Astrocyte (in vitro differentiated cells and primary cell): ENCODE results near the gene XPO1. TPM values are rescaled to one million over a fixed set of nuclear protein-coding genes. Genes with fewer than 3 reads are reported as not detected.

Experiments used
- DNase-seq: peaks from one replicate; pipeline ENCODE4 v3.0.0-alpha.2; 2010; ENCODE audit warnings: low read depth
- FAIRE-seq: peaks from 2 replicates; lab custom pipeline; 2011; peaks lifted over from hg19 to GRCh38; lab: Jason Lieb, UNC
- H2AFZ ChIP-seq: 2 replicates; pipeline ENCODE4 v1.6.0; 2012; ENCODE audit warnings: low read depth, low read length, inconsistent platforms
- H3K27ac ChIP-seq: 2 replicates; pipeline ENCODE4 v1.5.1; 2011; ENCODE audit warnings: low read depth, low read length, inconsistent platforms
- H3K27me3 ChIP-seq: 2 replicates; pipeline ENCODE4 v1.6.0; 2011; ENCODE audit warnings: low read length, inconsistent platforms; ENCODE audit not compliant: insufficient read depth
- H3K36me3 ChIP-seq: 2 replicates; pipeline ENCODE4 v1.5.1; 2011; ENCODE audit warnings: low read length, inconsistent platforms; ENCODE audit not compliant: insufficient read depth
- H3K4me1 ChIP-seq: 2 replicates; pipeline ENCODE4 v1.5.1; 2011; ENCODE audit warnings: low read length, inconsistent platforms; ENCODE audit not compliant: insufficient read depth
- H3K4me2 ChIP-seq: 2 replicates; pipeline ENCODE4 v1.6.0; 2012; ENCODE audit warnings: low read length, inconsistent platforms
- H3K4me3 ChIP-seq: 2 replicates; pipeline ENCODE4 v1.5.1; 2011; ENCODE audit warnings: low read depth, mild to moderate bottlenecking, low read length, inconsistent platforms; ENCODE audit not compliant: insufficient read depth
- H3K79me2 ChIP-seq: 2 replicates; pipeline ENCODE4 v1.6.0; 2012; ENCODE audit warnings: mild to moderate bottlenecking, low read length, inconsistent platforms; ENCODE audit not compliant: insufficient read depth
- H3K9ac ChIP-seq: 2 replicates; pipeline ENCODE4 v1.6.0; 2012; ENCODE audit warnings: mild to moderate bottlenecking, low read length, inconsistent platforms
- H3K9me3 ChIP-seq: 2 replicates; pipeline ENCODE4 v1.5.1; 2012; ENCODE audit warnings: low read depth, mild to moderate bottlenecking, low read length, inconsistent platforms; ENCODE audit not compliant: insufficient read depth
- H4K20me1 ChIP-seq: 2 replicates; pipeline ENCODE4 v1.6.0; 2012; ENCODE audit warnings: low read length, inconsistent platforms; ENCODE audit not compliant: insufficient read depth
- H3K27ac Mint-ChIP-seq: one replicate; pipeline ENCODE4 v1.8.0; 2021; ENCODE audit warnings: mild to moderate bottlenecking, mixed read lengths; ENCODE audit not compliant: unreplicated experiment
- H3K27me3 Mint-ChIP-seq: one replicate; pipeline ENCODE4 v1.8.0; 2021; ENCODE audit warnings: low read depth, mixed read lengths; ENCODE audit not compliant: unreplicated experiment
- H3K36me3 Mint-ChIP-seq: one replicate; pipeline ENCODE4 v1.8.0; 2021; ENCODE audit warnings: low read depth, mixed read lengths; ENCODE audit not compliant: unreplicated experiment
- H3K4me1 Mint-ChIP-seq: one replicate; pipeline ENCODE4 v1.8.0; 2021; ENCODE audit warnings: low read depth, mixed read lengths; ENCODE audit not compliant: unreplicated experiment
- H3K4me3 Mint-ChIP-seq: one replicate; pipeline ENCODE4 v1.8.0; 2021; ENCODE audit warnings: mild to moderate bottlenecking, moderate library complexity, mixed read lengths; ENCODE audit not compliant: unreplicated experiment
- H3K9me3 Mint-ChIP-seq: one replicate; pipeline ENCODE4 v1.8.0; 2021; ENCODE audit warnings: mild to moderate bottlenecking, mixed read lengths; ENCODE audit not compliant: unreplicated experiment
- CTCF ChIP-seq: IDR thresholded peaks from 2 replicates; pipeline ENCODE4 v1.5.1; 2011; ENCODE audit warnings: low read depth, mild to moderate bottlenecking, inconsistent platforms, low read length, moderate library complexity; ENCODE audit not compliant: insufficient read depth
- EZH2 ChIP-seq: IDR thresholded peaks from 2 replicates; pipeline ENCODE4 v1.6.1; 2012; ENCODE audit warnings: mild to moderate bottlenecking, low read length, inconsistent platforms; ENCODE audit not compliant: insufficient read depth
- total RNA-seq: library from RNA; stranded (reverse); gene quantifications from 2 replicates; pipeline ENCODE4 v1.2.1, GENCODE V29; 2021

The XPO1 gene
- total RNA-seq, 1 donor from 2014 or later, result 128 TPM

- no peak for FAIRE-seq
- no peaks in the 10 kb centered on the region for H3K4me1 Mint-ChIP-seq
- H3K9me3 Mint-ChIP-seq, result no peaks in the 10 kb centered on the region
- H3K36me3 Mint-ChIP-seq, result peaks cover 2% of the 10 kb centered on the region
- no peaks in the 10 kb centered on the region for H3K36me3 ChIP-seq
- no peak for DNase-seq
- peaks cover 15% of the 10 kb centered on the region for H3K27me3 Mint-ChIP-seq
- H3K27ac ChIP-seq, result no peak overlapping the region
- no peak overlapping the region for H3K27ac Mint-ChIP-seq
- H3K4me3 ChIP-seq, result no peak overlapping the region
- no peak overlapping the region for H3K4me2 ChIP-seq
- H3K79me2 ChIP-seq, result no peaks in the 10 kb centered on the region
- H3K4me1 ChIP-seq, result no peaks in the 10 kb centered on the region
- no peak overlapping the region for H3K9ac ChIP-seq
- H3K27me3 ChIP-seq, result no peaks in the 10 kb centered on the region
- H3K9me3 ChIP-seq, result no peaks in the 10 kb centered on the region
- no peak overlapping the region for H3K4me3 Mint-ChIP-seq
- no peak overlapping the region for H2AFZ ChIP-seq
- no peak for TF ChIP-seq CTCF
- no peak for TF ChIP-seq EZH2
- no peaks in the 10 kb centered on the region for H4K20me1 ChIP-seq
Measured at GRCh38 chr2:61554604-61555003, 16.4 kb upstream of the XPO1 start.

- no peak for DNase-seq
- FAIRE-seq, result no peak
- Histone ChIP-seq H3K36me3 (no peaks in the 10 kb centered on the region), H3K4me3 (no peak overlapping the region), H3K79me2 (no peaks in the 10 kb centered on the region), H3K9me3 (no peaks in the 10 kb centered on the region), H3K4me1 (no peaks in the 10 kb centered on the region), H3K9ac (no peak overlapping the region), H3K27me3 (no peaks in the 10 kb centered on the region), H3K4me2 (no peak overlapping the region), H2AFZ (no peak overlapping the region), H3K27ac (no peak overlapping the region), H4K20me1 (no peaks in the 10 kb centered on the region)
- no peaks in the 10 kb centered on the region for H3K9me3 Mint-ChIP-seq
- peaks cover 15% of the 10 kb centered on the region for H3K27me3 Mint-ChIP-seq
- no peak overlapping the region for H3K27ac Mint-ChIP-seq
- H3K36me3 Mint-ChIP-seq, result peaks cover 2% of the 10 kb centered on the region
- no peaks in the 10 kb centered on the region for H3K4me1 Mint-ChIP-seq
- no peak overlapping the region for H3K4me3 Mint-ChIP-seq
- TF ChIP-seq EZH2, result no peak
- TF ChIP-seq CTCF, result no peak
Measured at GRCh38 chr2:61550375-61551209, 12.4 kb upstream of the XPO1 start.

- no peaks in the 10 kb centered on the region for H3K9me3 Mint-ChIP-seq
- TF ChIP-seq EZH2 (no peak), CTCF (no peak)
- H2AFZ ChIP-seq, result no peak overlapping the region
Measured at GRCh38 chr2:61549546-61549945, 11.4 kb upstream of the XPO1 start.

More at GRCh38 chr2:61549546-61549945, 11.4 kb upstream of the XPO1 start:
- H3K4me2 ChIP-seq, result no peak overlapping the region
- H3K4me3 ChIP-seq, result no peak overlapping the region
- no peak overlapping the region for H3K27ac Mint-ChIP-seq
- no peaks in the 10 kb centered on the region for H3K36me3 ChIP-seq
- no peaks in the 10 kb centered on the region for H4K20me1 ChIP-seq
- H3K27me3 ChIP-seq, result no peaks in the 10 kb centered on the region
- no peaks in the 10 kb centered on the region for H3K9me3 ChIP-seq
- H3K4me1 ChIP-seq, result no peaks in the 10 kb centered on the region
- no peak for FAIRE-seq
- DNase-seq, result no peak
- H3K4me1 Mint-ChIP-seq, result no peaks in the 10 kb centered on the region
- H3K36me3 Mint-ChIP-seq, result peaks cover 2% of the 10 kb centered on the region
- H3K4me3 Mint-ChIP-seq, result no peak overlapping the region
- no peak overlapping the region for H3K9ac ChIP-seq
- H3K27me3 Mint-ChIP-seq, result peaks cover 9% of the 10 kb centered on the region
- no peaks in the 10 kb centered on the region for H3K79me2 ChIP-seq
- no peak overlapping the region for H3K27ac ChIP-seq
